Measurements from ENCODE around the gene UPK3A. TPM values are rescaled to one million over a fixed set of nuclear protein-coding genes. Genes with fewer than 3 reads are reported as not detected.
A peak's percentile ranks its signal among the peaks of the same experiment; 100 is the strongest.

UPK3A gene
- total RNA-seq, 6 experiments from 2014 or later = not detected

- Mint-ChIP-seq H3K4me1 (ENCODE audit: low read depth) (peaks cover 21% of the 10 kb centered on the region), H3K9me3 (no peaks in the 10 kb centered on the region), H3K4me3 (no peak overlapping the region), H3K36me3 (ENCODE audit: low read depth) (no peaks in the 10 kb centered on the region; the same call in 1 of the 2 replicates), H3K27ac (no peak overlapping the region), H3K27me3 (ENCODE audit: insufficient read depth) (peaks cover 2% of the 10 kb centered on the region)
- DNase-seq = no peak
- TF ChIP-seq, protein P1, sequence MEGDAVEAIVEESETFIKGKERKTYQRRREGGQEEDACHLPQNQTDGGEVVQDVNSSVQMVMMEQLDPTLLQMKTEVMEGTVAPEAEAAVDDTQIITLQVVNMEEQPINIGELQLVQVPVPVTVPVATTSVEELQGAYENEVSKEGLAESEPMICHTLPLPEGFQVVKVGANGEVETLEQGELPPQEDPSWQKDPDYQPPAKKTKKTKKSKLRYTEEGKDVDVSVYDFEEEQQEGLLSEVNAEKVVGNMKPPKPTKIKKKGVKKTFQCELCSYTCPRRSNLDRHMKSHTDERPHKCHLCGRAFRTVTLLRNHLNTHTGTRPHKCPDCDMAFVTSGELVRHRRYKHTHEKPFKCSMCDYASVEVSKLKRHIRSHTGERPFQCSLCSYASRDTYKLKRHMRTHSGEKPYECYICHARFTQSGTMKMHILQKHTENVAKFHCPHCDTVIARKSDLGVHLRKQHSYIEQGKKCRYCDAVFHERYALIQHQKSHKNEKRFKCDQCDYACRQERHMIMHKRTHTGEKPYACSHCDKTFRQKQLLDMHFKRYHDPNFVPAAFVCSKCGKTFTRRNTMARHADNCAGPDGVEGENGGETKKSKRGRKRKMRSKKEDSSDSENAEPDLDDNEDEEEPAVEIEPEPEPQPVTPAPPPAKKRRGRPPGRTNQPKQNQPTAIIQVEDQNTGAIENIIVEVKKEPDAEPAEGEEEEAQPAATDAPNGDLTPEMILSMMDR (IDR thresholded peaks at IDR 0.05) = no peak
These were observed 46.4 kb upstream of the UPK3A start for GRCh38 chr22:45238076-45238956.

GRCh38 chr22:45238957-45239680, 45.6 kb upstream of the UPK3A start:
- H3K4me3 Mint-ChIP-seq = peak overlapping the region; percentile 95
- peaks cover 21% of the 10 kb centered on the region for H3K4me1 Mint-ChIP-seq (ENCODE audit: low read depth)
- H3K27me3 Mint-ChIP-seq (ENCODE audit: insufficient read depth) = peaks cover 2% of the 10 kb centered on the region
- no peak for DNase-seq
- no peaks in the 10 kb centered on the region for H3K9me3 Mint-ChIP-seq
- TF ChIP-seq, protein P1 (IDR thresholded peaks at IDR 0.05) = no peak
- H3K36me3 Mint-ChIP-seq (ENCODE audit: low read depth) = no peaks in the 10 kb centered on the region; the same call in 1 of the 2 replicates
- H3K27ac Mint-ChIP-seq = no peak overlapping the region

DNA sequence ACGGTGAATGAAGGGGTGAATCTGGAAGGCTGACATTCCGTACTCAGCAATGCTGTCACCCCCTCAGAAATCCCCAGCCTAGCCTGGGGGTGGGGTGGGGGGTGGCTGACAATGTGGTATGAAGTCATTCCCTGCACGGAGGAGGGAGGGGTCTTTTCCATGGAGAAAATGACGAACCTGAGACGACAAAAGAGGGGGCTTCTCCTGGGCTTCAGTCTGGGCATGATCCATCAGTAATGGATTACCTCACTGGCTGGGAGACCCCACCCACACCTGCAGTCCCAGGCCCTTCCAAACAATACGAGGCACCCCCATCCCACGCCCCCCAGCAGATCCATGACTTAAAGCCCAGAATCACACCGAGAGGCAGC, 45.1 kb upstream of the UPK3A start:
- Mint-ChIP-seq H3K4me1 (ENCODE audit: low read depth) (peaks cover 21% of the 10 kb centered on the region), H3K27me3 (ENCODE audit: insufficient read depth) (peaks cover 2% of the 10 kb centered on the region), H3K27ac (no peak overlapping the region), H3K36me3 (ENCODE audit: low read depth) (no peaks in the 10 kb centered on the region; the same call in 1 of the 2 replicates), H3K4me3 (peak overlapping the region; percentile 95), H3K9me3 (no peaks in the 10 kb centered on the region)
- TF ChIP-seq, protein P1 (IDR thresholded peaks at IDR 0.05) = no peak
- no peak for DNase-seq

DNA sequence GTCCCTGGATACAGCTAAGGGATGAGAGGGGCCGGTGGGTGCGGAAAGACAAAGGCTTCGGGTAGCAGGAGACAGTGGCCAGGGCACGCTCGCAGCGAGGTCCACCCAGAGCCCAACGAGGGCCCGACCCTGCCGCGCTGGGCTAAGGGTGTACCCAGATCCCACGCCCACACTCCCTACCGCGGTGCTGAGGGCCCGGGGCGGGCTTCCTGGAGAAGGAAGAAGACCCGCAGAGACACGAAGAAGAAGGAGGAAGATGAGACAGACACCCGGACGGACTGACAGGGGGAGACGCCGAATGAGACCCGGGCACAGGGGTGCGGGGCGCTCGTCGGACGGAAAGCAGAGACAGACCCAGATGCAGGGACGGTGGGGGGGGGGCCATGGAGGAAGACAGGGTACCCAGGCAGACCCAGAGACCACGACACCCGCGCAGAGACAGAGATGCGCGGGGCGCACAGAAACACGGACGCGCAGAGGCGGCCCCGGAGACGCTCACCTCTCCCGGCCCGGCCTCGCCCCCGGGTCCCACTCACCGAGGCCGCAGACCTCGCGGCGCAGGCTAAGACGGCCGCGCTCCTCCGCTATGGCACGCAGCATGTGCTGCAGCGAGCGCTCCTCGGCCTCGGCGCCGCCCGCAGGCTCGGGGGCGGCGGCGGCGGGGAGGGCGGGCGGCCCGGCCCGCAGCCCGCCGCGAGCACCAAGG, 44.5 kb upstream of the UPK3A start:
- DNase-seq = no peak

More for the DNA sequence above, 44.5 kb upstream of the UPK3A start:
- TF ChIP-seq, protein P1 (IDR thresholded peaks at IDR 0.05) = no peak
- H3K4me3 Mint-ChIP-seq = peak overlapping the region; percentile 95
- no peaks in the 10 kb centered on the region; the same call in 1 of the 2 replicates for H3K36me3 Mint-ChIP-seq (ENCODE audit: low read depth)
- H3K9me3 Mint-ChIP-seq = no peaks in the 10 kb centered on the region
- H3K27me3 Mint-ChIP-seq (ENCODE audit: insufficient read depth) = peaks cover 2% of the 10 kb centered on the region
- peaks cover 26% of the 10 kb centered on the region for H3K4me1 Mint-ChIP-seq (ENCODE audit: low read depth)
- peak overlapping the region; percentile 59 for H3K27ac Mint-ChIP-seq

Data from HFFc6 (cell line).